B cell (primary cell): ENCODE results near the gene USP20.

Experiments
- EZH2 ChIP-seq: IDR thresholded peaks from 2 replicates; pipeline ENCODE4 v1.6.1; 2012; ENCODE audit warnings: borderline replicate concordance, low read depth, mild to moderate bottlenecking, moderate library complexity, low read length; ENCODE audit not compliant: insufficient read depth, poor library complexity, severe bottlenecking
- TF ChIP-seq, protein P1 (sequence below): fragments of 200-600 bp; IDR thresholded peaks from one replicate; pipeline ENCODE4 v1.8.0; 2022; ENCODE audit warnings: antibody characterized with exemption, mild to moderate bottlenecking

DNA sequence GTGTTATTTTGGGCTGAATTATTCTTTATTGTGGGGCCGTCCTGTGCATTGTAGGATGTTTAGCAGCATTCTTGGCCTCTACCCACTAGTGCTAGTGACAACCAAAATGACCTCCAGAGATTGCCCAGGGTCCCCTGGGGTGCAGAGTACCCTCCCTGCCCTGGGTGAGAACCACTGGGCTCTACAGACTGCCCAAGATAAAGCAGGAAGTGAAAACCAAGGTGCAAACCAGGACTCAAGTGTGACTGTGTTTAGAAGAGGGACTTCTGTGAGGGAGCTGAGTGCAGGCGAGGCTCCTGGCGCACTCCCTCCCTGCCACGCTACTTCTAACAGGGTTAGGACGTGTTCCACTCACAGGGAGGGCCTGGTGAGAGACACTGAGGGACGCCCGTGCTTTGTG is 41.6 kb downstream of the USP20 start:
- TF ChIP-seq, protein P1, sequence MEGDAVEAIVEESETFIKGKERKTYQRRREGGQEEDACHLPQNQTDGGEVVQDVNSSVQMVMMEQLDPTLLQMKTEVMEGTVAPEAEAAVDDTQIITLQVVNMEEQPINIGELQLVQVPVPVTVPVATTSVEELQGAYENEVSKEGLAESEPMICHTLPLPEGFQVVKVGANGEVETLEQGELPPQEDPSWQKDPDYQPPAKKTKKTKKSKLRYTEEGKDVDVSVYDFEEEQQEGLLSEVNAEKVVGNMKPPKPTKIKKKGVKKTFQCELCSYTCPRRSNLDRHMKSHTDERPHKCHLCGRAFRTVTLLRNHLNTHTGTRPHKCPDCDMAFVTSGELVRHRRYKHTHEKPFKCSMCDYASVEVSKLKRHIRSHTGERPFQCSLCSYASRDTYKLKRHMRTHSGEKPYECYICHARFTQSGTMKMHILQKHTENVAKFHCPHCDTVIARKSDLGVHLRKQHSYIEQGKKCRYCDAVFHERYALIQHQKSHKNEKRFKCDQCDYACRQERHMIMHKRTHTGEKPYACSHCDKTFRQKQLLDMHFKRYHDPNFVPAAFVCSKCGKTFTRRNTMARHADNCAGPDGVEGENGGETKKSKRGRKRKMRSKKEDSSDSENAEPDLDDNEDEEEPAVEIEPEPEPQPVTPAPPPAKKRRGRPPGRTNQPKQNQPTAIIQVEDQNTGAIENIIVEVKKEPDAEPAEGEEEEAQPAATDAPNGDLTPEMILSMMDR = no peak
- no peak for TF ChIP-seq EZH2
